NCI-H187 (cell line): ENCODE data around the gene FNDC10.
"Not testable (repeated sequence)": the region's sequence is repeated elsewhere in the genome, so short reads cannot be mapped to it uniquely, and the experiment has no call there.

Experiments
- DNase-seq, 2 experiments: peaks; one replicate each; lab custom pipeline; 2025; lab: John Stamatoyannopoulos, UW

The FNDC10 gene

DNA sequence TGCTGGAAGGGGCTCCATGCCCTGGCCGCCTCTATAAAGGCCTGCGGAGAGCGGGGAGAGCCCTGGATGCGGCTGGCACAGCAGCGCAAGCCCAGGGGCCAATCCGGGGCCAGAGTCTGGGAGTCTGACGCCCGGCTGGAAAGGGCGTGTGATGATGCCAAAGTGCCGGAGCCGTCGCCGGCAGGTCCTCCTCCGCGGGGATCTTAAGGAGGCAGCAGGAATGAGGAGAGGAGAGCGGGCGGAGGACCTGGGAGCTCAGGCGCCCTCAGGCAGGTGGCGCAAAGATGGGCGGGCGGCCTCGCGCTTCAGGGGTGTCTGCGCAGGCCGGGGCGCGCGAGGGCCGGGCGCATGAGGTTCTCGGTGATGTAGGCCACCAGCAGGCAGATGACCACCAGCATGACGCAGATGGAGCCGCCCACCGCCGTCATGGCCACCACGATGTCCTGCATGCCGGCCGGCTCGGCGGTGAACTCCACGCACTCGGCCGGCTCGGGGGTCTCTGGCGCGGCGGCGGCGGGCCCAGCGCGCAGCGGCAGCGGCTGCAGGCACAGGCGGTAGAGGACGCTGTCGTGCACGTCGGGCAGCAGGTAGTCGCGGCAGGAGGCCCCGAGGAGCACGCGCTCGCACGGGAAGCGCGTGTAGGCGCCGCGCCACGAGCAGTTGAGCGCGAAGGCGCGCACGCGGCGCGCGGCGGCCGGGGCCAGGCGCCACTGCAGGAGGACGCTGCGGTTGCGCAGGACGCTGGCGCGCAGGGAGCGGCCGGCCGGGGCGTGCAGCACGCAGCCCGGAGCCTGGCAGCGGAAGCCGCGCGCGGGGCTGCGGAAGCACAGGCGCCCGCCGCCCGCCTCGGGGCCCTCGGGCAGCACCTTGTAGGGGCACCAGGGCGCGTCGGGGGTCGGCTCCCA, 653 bp downstream of the FNDC10 start:
- DNase-seq, result no peak

- DNase-seq, result no peak
These were observed 1.3 kb downstream of the FNDC10 start for GRCh38 chr1:1598720-1599029.

DNA sequence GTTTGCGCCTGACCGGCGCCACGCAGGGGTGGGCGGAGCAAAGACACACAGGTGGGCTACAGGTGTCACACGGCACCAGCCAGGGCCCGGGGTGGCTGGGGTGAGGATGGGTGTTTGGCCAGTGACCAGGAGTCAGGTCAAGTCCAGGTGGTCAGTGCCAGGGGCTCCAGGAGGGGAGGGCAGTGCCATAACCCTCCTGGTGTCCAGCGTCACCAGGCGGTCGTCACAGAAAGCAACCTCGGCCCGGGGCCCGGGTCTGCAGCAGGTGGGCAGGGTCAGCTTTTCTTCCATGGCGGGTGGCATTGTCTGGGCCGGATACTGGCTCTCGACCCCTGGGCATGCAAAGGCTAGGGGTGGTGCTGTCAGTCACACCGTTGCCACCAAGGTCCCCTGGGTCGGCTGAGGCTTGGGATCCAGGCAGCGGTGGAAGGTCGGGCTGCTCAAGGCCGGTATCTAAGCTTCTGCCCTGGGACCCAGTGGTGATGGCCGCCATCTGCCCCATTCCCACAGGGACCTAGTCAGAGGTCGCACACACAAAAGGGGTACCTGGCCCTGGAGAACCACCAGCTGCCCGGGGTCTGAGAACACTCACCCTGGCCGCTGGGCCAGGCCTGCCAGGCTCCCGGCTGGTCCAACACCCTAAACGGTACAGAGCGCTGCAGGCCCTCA, 1.8 kb downstream of the FNDC10 start:
- DNase-seq, result no peak

DNA sequence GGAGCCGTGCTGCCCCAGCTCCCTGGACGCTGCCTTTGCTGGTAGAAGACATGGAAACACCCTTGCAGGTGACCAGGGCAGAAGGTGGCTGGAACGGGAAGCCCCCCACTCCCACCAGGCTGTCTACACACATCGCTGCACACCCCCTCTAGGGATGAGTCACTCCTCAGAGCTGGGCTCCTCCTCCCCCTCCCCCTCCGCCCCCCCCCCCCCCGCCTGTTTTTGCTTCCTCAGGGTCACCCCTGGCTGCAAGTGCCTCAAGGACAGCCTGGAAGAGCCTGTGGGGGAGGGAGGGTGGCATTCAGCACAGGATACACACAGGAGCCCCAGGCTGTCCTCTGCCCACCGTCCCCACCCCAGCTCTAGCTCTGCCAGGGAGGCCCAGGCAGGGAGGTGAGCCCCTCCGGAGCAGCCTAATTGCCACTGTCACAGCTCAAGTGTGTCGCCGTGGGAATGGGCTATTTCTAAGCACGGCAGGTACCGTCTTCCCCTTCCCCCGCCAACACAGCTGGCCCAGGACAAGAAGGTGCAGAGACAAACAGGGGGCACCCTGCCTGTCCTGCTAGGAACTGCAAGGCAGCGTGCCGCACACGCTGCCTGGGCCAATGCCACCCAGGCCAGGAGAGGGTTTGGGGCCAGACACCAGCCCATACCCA, 2.5 kb downstream of the FNDC10 start:
- no peak for DNase-seq

DNA sequence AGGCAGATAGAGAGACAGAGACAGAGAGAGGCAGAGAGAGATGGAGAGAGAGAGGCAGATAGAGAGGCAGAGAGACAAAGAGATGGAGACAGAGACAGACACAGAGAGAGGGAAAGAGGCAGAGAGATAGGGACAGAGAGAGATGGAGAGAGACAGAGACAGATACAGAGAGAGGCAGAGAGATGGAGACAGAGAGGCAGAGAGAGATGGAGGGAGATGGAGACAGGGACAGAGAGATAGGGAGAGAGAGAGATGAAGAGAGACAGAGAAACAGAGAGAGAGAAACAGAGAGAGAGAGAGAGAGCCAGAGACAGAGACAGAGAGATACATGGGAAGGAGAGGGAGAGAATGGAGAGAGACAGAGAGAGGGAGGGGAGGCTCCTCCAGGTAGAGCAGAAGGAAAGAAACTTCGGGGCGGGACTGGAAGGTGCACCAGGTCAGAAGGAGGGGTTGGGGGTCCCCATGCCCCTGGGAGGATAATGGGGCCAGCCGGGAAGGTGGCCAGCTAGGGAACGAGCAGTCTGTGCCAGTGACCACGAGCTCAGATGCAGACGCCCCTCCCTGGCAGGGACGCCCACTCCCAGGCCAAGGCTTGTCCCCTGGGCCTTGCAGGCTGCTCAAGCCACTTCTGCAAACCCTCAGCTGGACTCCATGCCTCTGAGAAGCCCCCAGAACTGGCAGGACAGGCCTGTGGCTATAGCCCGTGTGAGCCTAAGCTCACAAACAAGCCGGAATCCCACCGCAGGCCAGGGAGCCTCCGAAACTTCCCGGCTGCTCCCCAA, 3.3 kb downstream of the FNDC10 start:
- DNase-seq, result no peak

GRCh38 chr1:1595341-1595740, 4.6 kb downstream of the FNDC10 start:
- not testable (repeated sequence) for DNase-seq

DNA sequence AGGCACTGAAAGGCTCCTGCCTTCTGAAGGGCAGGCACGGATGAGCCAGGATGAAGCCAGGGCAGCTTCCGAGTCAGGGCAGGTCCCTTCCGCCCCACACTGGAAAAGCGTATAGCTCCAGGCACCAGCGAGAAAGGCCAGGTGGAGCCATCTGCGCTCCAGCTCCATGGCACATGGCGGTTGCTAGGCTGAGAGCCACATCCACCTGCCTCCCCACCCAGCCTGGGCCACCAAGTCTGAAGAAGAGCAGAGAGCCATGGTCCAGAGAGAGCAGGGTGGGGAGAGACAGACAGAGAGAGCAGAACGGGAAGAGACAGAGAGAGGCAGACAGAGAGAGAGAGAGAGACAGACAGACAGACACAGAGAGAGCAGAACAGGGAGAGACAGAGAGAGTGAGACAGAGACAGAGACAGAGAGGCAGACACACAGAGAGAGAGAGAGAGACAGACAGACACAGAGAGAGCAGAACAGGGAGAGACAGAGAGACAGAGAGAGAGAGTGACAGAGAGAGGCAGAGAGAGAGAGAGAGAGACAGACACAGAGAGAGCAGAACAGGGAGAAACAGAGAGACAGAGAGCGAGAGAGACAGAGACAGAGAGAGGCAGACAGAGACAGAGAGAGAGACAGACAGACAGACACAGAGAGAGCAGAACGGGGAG, 5.2 kb downstream of the FNDC10 start:
- DNase-seq, result no peak

GRCh38 chr1:1593834-1594601, 5.9 kb downstream of the FNDC10 start:
- no peak for DNase-seq

DNA sequence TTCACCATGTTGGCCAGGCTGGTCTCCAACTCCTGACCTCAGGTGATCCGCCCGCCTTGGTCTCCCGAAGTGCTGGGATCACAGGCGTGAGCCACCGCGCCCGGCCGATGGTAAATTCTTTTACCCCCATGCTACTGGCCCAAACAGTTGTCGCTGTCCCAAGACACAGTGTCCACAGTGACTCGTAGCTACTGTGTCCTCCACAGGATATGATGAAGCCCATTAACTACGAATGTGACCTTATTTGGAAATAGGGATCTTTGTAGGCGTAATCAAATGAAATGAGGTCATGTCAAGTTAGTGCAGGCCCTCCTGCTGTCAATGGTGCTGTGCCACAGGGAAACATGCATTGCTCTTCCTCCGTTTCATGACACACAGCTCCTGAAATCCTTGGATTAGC, 8.5 kb downstream of the FNDC10 start:
- no peak for DNase-seq

- no peak for DNase-seq
These were observed 16.5 kb downstream of the FNDC10 start for GRCh38 chr1:1583347-1584010.

GRCh38 chr1:1582585-1583346, 17.2 kb downstream of the FNDC10 start:
- no peak for DNase-seq

GRCh38 chr1:1578371-1578940, 21.5 kb downstream of the FNDC10 start:
- no peak for DNase-seq

DNA sequence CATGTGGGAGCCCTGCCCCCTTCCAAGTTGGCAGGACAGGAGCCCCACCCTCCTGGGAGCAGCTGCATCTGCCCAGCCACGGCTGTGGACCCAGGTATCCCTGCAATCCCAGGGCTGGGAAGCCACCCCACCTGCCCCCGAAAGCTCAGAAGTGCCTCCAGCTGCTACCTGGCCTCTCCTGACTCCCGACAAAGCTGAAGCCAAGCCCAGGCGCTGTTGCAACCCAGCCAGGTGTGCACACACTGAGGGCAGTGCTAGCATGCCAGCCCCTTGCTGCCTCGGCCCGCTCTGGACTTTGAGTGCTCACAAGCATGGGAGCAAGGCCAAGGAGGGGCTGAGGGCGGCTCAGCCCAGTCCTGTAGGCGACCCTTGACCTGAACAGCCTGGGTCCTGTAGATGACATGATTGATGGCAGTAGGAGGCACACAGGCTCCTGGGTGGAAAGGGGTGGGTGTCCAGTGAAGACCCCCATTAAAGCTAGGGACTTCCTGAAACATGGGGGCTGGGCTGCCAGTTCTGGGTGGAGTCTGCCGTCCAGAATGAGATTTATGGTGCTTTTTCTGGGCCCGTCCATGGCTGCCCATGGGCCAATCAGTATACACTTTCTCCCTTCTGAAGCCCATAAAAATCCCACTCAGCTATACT, 22.4 kb downstream of the FNDC10 start:
- DNase-seq, result no peak

DNA sequence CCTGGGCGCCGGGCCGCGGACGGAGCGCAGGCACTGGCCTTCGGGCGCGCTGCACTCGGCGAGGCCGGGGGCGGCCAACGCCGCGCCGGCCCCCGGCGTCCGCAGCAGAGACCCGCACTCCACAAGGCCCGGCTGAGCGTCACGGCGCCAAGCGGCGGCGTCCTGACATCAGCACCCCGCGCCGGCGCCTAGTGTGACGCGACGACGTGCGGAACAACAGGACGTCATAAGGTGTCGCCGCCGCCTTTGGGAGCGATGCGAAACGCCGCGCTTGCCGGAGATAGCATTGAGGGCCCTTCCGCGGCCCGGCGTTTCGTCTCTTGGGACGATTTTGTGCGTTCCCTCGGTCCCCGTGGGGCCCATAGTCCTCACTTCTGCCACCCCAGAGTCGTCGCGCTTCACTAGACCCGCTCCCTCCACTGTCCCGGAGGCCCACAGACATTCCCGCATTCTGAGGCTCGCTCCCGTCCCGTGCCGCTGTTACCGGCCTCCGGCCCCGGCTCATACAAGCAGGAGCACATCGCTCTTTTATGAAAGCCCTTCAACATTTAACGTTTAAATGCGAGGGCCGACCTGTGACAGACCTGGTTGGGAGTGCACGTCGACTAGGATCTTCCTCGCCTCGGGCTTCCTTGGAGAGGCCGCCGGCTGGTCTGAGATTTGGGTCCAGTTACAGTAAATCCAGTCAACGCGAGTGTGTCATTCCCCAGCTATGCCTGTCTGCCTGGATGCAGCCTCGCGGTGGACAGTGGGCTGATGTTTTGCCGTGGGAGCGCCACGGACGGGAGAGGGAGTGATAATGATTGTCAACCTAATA, 25.0 kb downstream of the FNDC10 start, which contains the start of gene SSU72:
SSU72 (minus strand) TSS at position 143 of the 817 bp plus-strand sequence. CDS start 306 bp downstream, outside the sequence.
- DNase-seq, result peak; percentile 78 to 91

- DNase-seq, result peak in 1 of 2 experiments; percentile 75
These were observed 25.9 kb downstream of the FNDC10 start for GRCh38 chr1:1573843-1574720.

DNA sequence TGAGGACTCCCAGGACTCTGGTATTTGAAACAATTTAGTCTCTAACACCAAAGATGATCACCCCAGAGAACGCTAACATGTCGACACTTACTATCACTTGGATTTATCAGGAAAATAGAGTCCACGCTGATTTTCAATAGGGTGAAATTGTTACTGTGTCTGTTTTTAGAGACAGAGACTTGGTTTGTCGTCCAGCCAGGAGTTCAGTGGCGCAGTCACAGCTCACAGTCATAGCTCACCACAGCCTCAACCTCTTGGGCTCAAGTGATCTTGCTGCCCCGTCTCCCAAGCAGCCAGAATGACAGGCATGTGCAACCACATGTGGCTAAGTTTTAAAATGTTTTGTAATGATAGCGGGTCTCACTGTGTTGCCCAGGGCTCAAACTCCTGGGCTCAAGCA, 30.6 kb downstream of the FNDC10 start:
- no peak for DNase-seq

GRCh38 chr1:1567891-1568291, 32.0 kb downstream of the FNDC10 start:
- DNase-seq, result no peak
